Smooth muscle cell of the brain vasculature (primary cell): Measurements from ENCODE around the gene MTARC2.

Source experiments
- DNase-seq: peaks from one replicate; pipeline ENCODE4 v3.0.0-alpha.2; 2012; ENCODE audit warnings: low read depth, low spot score

Gene MTARC2

DNA sequence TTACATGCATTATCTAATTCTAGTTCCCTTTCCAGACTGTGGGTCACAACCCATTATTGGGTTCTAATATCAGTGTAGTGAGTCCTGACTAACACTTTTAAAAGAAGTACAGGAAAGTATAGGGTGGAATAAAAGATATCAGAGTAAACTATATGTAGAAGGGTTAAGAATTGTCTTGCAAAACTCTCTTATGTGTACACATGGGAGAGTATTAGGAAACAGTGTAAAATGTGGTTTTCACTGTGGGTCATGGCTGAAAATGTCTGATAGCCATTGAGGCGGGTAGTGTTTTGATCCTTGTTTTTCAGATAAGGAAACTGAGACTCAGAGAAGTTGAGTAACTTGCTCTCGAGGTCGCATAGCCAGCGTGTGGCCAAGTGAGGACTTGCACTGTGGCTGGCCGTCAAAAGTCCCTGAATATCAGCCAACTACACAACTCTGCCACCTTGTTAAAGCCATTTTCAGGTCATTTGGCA lies 20.0 kb downstream of the MTARC2 start:
- no peak for DNase-seq

DNA sequence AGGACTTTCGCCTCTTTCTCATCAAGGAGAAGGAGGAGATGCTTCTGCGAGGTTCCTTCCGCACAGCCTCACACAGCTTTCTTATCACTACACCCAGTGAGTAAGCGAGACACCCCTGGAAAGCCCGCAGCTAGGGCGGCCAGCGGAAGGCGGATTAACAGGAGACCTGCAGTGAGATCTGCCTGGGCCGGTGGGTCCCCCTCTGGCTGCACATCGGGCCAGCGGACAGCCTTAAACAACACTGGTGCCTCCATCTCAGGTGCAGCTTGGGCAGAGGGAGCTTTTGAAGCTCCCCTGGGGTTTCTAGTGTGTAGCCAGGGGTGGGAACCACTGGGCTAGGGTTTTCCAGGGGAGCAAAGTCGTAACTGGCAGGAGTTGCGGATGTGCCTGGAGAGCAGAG lies 21.1 kb downstream of the MTARC2 start:
- no peak for DNase-seq

DNA sequence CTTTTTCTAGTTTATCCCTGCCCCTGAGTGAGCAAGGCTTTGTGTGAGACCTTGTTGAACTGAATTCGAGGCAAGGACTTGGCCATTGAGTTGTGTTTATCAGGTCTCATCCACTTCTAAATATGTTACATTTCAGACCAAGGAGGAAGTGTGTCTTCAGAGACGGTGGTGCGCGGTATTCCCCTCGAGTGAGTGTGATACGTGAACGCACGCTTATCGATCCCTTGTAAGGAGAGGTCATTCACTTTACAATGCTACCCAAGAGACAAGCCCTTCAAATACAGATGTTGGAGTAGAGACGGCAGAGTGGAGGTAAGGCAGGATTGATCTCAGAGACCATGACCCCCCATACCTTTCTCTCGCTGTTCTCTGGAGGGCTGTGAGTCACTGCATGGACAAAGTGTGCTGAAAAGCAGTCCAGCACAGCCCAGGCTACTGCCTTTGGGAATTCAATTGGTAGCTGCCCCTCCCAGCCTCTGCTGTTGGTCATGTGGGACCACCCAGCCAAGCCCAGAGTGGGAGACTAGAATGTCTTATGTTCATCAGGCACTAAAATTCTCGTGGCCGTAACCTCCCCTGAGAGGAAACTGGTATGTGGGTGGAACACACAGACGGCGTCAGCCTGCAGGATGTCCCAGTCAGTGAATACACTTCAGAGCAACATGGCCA lies 22.3 kb downstream of the MTARC2 start:
- no peak for DNase-seq

DNA sequence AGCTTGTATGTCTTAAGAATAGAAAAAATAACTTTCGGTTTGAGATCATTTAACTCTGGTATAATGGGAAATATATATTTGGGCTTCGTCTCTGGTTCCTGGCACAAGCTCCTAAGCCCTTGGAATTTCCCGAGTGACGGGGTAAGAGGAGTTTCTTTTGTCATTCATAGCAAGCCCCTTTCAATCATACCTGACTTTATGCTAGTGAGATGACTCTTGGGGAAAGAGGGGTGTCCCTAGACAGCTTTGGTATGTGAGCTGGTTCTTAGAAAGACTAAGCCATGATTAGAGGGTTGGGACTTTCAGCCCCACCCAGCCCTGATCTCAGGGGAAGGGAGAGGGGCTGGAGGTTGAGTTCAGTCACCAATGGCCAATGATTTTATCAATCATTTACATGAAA lies 24.7 kb downstream of the MTARC2 start:
- no peak for DNase-seq

DNA sequence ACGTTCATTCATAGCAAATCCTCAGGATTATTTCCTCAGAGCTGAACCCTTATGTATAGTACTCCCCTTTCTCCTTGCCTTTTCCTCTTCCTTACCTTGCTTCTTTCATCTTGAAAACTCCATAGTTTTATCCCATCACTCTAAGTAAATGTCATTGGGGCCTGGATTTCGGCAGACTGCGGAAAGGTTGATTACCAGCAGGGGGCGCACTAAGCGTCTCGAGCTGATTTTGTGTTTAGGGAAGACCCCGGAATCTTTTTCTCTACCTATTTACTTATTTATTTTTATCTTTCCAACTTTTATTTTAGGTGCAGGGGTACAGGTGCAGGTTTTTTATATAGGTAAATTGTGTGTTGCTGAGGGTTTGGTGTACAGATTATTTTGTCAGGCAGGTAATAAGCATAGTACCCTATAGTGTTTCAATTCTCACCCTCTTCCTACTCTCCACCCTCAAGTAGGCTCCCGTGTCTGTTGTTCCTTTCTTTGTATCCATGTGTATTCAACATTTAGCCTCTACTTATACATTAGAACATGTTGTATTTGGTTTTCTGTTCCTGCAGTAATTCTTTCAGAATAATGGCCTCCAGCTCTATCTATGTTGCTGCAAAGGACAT lies 27.2 kb downstream of the MTARC2 start:
- no peak for DNase-seq

DNA sequence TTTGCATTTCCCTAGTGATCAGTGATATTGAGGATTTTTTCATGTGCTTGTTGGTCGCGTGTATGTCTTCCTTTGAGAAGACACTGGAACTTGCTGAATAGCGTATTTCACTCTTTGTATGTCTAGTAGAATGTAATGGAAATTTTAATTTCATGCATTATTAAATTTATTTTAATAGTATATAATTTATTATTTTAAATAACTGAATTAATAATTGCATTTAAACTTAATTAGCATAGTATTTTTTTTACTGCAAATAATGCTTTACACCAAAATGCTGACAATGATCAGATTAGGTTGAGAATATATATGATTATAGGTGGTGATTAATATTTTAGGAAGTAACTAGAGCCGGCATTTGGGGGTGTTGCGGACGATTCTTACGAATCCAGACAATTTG lies 28.1 kb downstream of the MTARC2 start:
- DNase-seq = no peak

DNA sequence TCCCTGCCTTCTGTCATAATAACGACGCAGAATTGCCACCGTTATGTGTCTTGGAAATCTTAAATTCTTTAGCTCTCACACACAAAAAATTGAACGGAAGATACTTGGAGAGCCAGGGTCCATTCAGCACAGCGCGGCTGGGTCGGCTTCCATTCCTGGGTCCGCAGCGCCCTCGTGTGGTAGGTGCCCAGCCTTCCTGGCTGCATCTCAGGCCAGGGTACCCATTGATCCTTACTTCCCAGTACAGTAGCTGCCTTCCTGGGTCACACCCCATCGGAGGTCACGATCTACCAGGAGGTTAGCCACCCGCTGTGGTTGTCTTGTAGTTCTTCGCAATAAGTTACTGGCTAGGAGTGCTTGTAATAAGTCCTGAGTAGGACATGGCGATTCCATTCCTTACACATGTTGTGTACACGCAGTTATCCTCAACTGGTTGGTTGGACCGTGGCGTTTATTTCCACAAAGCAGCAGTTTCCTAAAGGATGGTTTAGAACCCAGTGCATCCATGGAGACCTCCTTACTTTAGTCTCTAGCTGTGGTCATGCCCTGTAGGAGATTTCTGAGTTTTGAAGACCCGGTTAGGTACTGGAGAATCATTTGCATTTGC lies 28.7 kb downstream of the MTARC2 start:
- DNase-seq = peak; percentile 21

DNA sequence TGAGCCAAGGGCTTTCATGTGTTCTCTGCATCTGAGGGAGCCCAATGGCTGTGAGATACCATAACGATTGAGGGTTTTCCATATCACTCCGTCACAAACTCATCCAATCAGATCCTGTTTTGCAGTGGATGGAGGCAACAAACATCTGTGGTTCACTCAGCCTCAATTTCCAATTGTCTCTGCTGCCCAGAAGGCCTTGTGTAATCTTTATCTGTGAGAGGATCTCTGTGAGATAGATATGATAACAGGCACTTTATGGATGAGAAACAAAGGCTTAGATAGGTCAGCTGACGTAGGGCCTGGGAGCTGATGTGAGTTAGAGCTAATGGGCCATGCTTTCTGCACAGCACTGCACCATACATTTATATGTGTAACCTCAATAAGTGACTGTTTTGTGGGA lies 35.3 kb downstream of the MTARC2 start:
- no peak for DNase-seq

DNA sequence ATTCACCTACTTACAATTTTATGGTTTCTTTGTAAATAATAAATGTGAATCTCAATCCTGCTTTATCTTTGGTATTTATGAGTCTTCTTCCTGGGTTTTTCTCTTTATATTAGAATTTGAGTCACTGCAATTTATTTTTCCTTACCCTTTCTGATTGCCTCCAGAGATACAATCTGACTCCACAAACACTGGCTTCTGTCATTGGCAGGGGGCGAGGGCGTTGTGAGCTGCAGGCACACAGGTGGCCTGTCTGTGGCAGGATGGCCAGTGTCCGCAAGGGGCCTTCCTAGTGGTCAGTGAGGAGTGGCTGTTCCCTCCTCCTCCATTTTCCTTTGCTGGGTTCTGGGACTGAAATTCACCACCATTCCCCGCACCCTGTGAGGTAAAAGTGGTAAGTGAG lies 36.6 kb downstream of the MTARC2 start:
- no peak for DNase-seq

DNA sequence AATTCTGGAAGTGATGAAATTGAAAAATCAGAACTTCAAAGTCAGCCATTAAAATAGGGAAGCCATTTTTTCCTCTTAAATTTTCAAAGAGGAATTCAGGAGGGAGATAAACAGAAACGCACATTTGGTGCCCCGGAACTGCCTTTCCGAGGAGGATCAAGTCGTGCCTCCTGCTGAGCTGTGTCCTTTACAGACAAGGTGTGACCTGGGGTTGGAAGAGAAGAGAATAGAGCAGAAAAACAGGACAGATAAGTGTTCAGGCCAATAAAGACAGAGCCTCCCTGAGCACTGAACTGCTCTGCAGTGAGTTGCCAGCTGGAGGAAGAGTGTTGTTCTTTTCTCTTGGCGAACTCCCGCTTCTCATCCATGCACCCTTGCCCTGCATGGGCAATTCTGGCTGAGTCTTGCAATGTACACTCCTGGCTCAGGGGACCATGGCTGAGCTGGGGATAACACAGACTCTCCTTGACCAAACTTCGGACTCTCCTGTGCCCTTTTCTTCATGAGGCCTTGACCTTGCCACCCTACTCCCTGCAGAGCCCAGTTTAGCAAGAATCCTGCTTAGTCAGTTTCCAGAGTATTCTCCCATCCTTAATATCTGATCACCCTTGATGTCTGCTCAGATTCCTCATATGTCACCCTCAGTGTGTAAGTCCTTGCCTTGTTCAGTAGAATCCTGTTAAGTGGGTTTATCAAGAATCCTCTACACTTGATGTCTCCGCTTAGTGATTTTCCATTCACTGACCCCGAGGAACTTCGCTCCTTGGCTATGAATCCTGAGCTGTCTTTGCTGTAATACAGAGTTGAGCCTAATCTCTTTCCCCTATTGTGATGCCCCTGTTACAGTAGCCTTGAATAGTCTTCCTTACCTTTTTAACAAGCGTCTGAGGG lies 37.3 kb downstream of the MTARC2 start:
- no peak for DNase-seq

DNA sequence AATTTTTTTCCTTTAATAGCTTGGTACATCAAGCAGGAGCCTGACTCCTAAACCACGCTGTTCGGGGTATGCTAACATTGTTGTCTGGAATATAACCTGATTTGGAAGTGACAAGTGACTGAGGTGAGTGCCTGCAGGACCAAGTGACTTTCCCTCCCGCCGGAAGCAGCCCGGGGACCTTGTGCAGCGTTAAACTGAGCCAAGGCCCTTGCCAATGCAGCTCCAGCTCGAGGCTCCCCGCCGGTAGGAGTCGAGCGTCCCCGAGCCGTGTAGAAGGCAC lies 37.9 kb downstream of the MTARC2 start:
- no peak for DNase-seq

DNA sequence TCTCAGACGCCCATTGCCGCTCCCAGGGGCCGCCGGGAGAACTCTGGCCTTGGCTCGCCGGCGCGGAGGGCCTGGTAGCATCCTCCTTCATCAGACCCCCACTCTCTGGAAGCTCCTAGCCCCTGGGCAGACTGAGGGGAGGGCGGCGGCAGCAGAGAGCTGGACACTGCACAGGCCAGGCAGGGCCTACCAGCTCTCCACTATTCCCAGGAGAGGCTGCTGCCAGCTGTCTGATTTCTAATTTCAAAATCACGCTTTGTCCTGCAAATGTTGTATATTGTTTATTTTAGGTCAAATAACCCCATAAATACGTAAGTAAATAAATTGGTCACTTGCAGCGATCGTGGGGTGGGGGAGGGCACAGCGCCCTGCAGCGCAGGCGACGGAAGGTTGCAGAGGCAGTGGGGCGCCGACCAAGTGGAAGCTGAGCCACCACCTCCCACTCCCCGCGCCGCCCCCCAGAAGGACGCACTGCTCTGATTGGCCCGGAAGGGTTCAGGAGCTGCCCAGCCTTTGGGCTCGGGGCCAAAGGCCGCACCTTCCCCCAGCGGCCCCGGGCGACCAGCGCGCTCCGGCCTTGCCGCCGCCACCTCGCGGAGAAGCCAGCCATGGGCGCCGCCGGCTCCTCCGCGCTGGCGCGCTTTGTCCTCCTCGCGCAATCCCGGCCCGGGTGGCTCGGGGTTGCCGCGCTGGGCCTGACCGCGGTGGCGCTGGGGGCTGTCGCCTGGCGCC lies 38.4 kb downstream of the MTARC2 start, which contains the start of gene MTARC1:
TSS of gene MTARC1 (plus strand) at position 577 of the 732 bp plus-strand sequence. CDS start at position 609, 32 bp downstream.
- no peak for DNase-seq

DNA sequence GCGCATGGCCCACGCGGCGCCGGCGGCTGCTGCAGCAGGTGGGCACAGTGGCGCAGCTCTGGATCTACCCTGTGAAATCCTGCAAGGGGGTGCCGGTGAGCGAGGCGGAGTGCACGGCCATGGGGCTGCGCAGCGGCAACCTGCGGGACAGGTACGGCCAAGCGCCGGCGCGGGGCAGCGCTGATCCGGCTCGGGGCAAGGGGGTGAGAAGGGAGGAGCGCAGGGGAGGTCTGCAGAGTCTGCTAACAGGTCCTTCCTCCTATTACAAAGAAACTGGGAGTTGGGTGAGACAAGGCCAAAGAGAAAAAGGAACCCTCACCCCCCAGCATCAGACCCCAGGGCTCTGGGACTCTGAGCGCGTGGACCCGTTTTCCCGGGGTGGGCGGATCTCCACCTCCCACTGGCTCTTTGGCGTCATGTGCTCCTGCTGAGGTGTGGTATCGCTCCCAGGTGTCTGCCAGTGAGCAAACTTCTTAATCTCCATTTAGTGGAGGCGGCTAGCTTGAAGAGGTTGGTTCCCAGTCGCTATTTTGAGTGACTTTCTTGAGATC lies 39.0 kb downstream of the MTARC2 start:
- DNase-seq = no peak

DNA sequence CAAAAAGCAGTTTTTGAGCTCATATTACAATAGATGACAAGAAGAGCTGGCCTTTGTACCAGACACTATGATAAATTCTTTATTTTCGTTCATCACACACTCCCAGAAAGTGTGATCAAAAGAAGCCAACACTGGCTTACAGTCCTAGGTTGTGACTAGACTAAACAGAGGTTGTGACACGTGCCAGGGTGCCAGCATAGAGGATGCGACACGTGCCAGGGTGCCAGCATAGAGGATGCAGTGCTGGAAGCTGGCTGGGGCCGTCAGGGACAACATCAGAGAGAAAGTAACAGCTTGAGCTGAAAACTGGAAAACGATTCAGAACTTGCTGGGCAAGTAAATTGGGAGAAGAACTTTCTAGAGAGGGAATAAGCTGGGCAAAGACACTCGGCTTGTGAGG lies 40.8 kb downstream of the MTARC2 start:
- DNase-seq = no peak

DNA sequence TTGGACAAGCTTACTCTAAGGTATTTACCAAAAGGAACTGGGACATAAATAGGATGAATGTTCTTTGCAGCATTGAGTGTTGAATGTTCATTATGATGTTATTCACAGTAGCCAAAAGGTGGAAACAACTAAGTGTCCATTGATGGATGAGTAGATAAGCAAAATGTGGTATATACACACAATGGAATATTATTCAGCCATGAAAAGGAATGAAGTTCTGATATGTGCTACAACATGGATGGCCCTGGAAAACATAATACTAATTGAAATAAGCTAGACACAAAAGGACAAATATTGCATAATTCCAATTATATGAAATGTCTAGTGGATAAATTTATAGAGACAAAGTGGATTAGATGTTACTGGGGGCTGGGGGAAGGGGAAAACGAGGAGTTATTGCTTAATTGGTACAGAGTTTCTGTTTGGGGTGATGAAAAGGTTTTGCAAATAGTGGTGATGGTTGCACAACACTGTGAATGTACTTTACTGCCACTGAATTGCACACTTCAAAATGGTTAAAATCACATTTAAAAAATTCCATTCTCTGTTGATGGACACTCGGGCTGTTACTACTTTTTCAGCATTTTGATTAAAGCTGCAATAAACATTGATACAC lies 41.5 kb downstream of the MTARC2 start:
- no peak for DNase-seq

DNA sequence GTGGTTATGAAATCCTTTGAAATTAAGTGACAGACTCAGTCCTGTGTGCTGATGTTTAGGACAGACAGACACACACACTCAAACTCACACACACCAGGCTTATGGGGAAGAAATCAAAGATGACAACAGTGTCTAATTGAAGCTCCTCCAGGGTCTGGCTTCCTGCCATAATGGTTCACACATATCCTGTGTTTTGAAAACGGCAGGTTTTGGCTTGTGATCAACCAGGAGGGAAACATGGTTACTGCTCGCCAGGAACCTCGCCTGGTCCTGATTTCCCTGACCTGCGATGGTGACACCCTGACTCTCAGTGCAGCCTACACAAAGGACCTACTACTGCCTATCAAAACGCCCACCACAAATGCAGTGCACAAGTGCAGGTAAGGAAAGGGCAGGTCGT lies 43.2 kb downstream of the MTARC2 start:
- DNase-seq = no peak

DNA sequence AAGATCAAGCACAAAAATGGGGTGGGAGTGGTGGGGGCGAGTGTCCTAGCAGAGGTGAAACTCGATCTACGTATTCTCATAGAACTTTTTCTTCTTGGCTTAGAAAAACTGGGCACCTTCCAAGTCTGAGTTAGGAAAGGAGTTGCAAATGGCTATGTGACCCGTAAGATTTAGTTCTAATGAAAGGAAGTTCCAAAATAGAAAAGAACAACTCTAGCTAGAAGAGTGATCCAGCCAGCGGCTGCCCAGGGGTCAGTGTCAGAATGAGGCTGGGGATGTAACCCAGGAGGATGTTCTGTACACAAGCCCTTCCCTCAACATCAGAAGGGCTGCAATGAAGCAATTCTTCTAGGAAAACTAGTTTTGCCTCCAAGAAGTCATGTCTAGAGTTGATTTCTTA lies 43.8 kb downstream of the MTARC2 start:
- no peak for DNase-seq

DNA sequence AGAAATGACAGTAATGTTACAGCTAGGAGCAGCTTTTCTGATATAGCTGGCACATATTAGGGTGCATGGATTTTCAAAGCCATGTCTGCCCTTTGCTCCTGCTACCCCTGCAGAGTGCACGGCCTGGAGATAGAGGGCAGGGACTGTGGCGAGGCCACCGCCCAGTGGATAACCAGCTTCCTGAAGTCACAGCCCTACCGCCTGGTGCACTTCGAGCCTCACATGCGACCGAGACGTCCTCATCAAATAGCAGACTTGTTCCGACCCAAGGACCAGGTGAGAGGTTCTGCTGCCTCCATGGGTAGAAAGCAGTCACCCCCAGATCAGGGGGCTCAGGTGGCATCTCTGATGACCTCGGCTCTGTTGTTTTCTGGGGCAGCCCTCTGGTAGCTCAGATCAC lies 48.4 kb downstream of the MTARC2 start:
- DNase-seq = no peak

DNA sequence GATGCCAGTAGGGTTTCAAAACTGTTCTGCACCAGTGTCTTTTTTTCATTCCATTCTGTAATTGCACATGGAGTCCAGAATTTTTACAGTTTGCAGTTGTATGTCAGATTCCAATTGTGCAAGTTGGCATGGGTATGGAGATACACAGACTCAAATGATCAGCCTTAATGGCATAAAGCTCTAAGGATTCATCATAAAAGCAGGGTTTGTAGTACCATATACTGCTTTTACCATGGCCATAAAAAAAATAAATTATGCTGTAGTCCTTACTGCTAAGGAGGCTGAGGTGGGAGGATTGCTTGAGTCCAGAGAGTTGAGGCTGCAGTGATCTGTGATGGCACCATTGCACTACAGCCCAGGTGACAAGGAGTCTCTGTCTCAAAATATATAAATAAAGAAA lies 48.9 kb downstream of the MTARC2 start:
- DNase-seq = no peak

DNA sequence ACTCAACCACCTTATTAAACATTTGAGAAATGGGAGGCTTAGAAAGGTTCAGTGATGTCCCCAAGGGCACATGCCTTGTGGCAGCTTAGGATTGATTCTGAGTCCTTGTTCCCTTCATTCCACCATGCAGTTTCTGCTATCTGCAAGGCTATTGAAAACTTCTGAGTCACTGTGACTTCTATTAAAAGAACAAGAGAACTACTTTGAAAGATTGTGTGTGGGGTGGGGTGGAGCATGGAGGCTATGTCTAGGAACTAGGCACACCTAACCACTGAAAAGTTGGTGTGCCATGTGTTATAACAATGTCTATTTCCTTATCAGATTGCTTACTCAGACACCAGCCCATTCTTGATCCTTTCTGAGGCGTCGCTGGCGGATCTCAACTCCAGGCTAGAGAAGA lies 49.4 kb downstream of the MTARC2 start:
- DNase-seq = no peak

DNA sequence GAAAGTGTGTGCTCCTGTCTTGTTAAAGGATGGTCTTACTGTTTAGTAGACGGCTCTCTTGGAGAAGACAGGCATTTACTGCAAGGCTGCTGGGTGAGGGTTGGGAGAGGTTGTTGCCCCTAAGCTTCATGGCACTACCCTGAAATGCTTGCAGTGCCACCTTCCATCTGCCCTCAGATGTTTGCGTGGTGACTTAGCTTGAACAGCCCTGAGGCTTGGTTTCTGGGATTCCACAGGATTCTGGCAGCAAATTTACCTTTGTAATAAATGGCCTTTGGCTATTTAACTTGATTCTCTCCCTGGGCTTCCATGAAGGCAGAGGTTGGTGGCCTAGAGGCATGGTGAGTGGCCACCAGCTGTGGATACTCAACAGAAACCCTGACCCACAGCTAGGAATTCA lies 50.2 kb downstream of the MTARC2 start:
- no peak for DNase-seq
